ENCODE results near the gene DTYMK.

DNA sequence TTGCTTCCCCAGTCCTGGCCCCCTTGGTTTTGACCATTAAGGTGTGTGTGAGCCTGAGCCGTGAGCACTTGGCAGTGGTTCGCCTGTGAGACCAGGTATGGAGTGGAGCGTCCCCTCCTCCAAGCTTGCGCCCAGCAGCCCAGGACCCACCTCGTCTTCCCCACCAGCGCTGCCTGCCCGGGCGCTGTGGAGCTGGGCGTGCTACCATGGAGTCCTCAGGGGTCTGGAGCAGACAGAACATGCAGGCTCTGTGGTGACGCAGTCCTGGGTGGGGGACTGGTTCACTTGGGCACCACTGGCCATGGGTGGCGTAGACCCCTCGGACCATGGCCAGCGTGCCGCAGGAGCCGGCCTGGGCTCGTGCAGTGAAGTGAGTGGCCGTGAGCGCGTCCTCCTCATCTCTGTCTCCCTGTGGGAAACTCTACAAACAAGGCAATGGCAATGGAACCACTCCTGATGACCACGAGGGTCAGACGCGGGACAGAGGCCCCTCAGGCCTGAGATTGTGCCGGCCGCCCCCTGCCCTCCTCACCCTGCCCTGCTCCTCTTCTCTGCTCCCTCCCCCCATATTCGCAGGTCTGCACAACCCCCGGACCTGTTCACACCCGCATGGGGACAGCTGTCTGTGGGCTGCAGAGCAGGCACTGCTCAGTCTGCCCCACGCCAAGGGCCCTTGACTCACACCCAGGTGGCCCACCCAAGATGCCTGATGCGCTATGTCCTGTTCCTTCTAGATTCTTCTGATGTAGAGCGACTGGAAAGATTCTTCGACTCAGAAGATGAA lies 15.0 kb downstream of the DTYMK start:
- TF ChIP-seq, protein P1, sequence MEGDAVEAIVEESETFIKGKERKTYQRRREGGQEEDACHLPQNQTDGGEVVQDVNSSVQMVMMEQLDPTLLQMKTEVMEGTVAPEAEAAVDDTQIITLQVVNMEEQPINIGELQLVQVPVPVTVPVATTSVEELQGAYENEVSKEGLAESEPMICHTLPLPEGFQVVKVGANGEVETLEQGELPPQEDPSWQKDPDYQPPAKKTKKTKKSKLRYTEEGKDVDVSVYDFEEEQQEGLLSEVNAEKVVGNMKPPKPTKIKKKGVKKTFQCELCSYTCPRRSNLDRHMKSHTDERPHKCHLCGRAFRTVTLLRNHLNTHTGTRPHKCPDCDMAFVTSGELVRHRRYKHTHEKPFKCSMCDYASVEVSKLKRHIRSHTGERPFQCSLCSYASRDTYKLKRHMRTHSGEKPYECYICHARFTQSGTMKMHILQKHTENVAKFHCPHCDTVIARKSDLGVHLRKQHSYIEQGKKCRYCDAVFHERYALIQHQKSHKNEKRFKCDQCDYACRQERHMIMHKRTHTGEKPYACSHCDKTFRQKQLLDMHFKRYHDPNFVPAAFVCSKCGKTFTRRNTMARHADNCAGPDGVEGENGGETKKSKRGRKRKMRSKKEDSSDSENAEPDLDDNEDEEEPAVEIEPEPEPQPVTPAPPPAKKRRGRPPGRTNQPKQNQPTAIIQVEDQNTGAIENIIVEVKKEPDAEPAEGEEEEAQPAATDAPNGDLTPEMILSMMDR (IDR thresholded peaks at IDR 0.05), result no peak
- no peak for TF ChIP-seq EZH2 (IDR thresholded peaks at IDR 0.05; ENCODE audit: borderline replicate concordance, insufficient read depth, low read depth, low read length, poor library complexity, severe bottlenecking)
